Gastroesophageal sphincter (tissue), 4 donors: ENCODE measurements around the gene ZBTB8A. TPM values are rescaled to one million over a fixed set of nuclear protein-coding genes. Genes with fewer than 3 reads are reported as not detected.

Source experiments
- ATAC-seq: fragments of 150-250 bp; one replicate; pipeline ENCODE4 v1.9.1; 2016; ENCODE audit warnings: mild to moderate bottlenecking, moderate library complexity
- H3K27ac ChIP-seq, 4 donors: fragments of 200-600 bp; sonication (generic) in 3 of 4; 1 replicate in 3 of 4; 2 replicates in 1 of 4; pipeline ENCODE4 v1.5.1; 2016 to 2019
- H3K27me3 ChIP-seq: fragments of 200-600 bp; sonication (generic); one replicate; pipeline ENCODE4 v1.5.1; 2019
- H3K36me3 ChIP-seq, 2 donors: fragments of 200-600 bp; sonication (generic); one replicate each; pipeline ENCODE4 v1.5.1; 2019; ENCODE audit warnings: control low read depth in 1 of 2
- H3K4me1 ChIP-seq, 3 donors: fragments of 200-600 bp; sonication (generic); 1 replicate in 2 of 3; 2 replicates in 1 of 3; pipeline ENCODE4 v1.5.1; 2016 to 2019; ENCODE audit warnings: control low read depth in 2 of 3
- H3K4me3 ChIP-seq, 2 donors: fragments of 200-600 bp; sonication (generic); one replicate each; pipeline ENCODE4 v1.5.1; 2019; ENCODE audit warnings: mild to moderate bottlenecking in 1 of 2, moderate library complexity in 1 of 2
- H3K9me3 ChIP-seq, 3 donors: fragments of 200-600 bp; sonication (generic); one replicate each; pipeline ENCODE4 v1.5.1; 2017 to 2019; ENCODE audit warnings: control low read depth in 2 of 3
- EP300 ChIP-seq: sonication (generic); formaldehyde crosslinking; IDR thresholded peaks from one replicate; pipeline ENCODE4 v1.6.1; 2017; ENCODE audit warnings: antibody characterized with exemption, mild to moderate bottlenecking
- POLR2A ChIP-seq, 2 donors: fragments of 450-650 bp; IDR thresholded peaks; one replicate each; pipeline ENCODE4 v1.6.1; 2017; ENCODE audit warnings: antibody characterized with exemption in 2 of 2, mild to moderate bottlenecking in 2 of 2, moderate library complexity in 1 of 2
- POLR2AphosphoS5 ChIP-seq: sonication (generic); formaldehyde crosslinking; IDR thresholded peaks from one replicate; pipeline ENCODE4 v1.6.1; 2017; ENCODE audit warnings: antibody characterized with exemption
- whole genome bisulfite sequencing, 2 donors: methylation state at CpG; one replicate each; pipeline ENCODE4 v1.1.5; 2018; ENCODE audit warnings: low coverage in 1 of 2; 5-methylcytosine and 5-hydroxymethylcytosine counted together
- total RNA-seq, 4 donors: library from RNA; depleted of rRNA; stranded (reverse); fragments of >200 nt; gene quantifications; one replicate each; pipeline ENCODE4 v1.1.0, GENCODE V29; 2016
- TF ChIP-seq, protein P1 (sequence below), 4 experiments: fragments of 200-600 bp in 2 of 4; fragments of 450-650 bp in 2 of 4; sonication (generic) in 1 of 4; IDR thresholded peaks; one replicate each; pipeline ENCODE4 v1.5.1; 2017 to 2019; ENCODE audit warnings: antibody characterized with exemption in 4 of 4, mild to moderate bottlenecking in 2 of 4, moderate library complexity in 2 of 4

Gene ZBTB8A
- total RNA-seq, 4 donors from 2014 or later = 8.4 to 10.9 (median 9.0) TPM

- Histone ChIP-seq H3K27ac (no peak overlapping the region), H3K27me3 (no peaks in the 10 kb centered on the region), H3K9me3 (no peaks in the 10 kb centered on the region), H3K36me3 (peaks cover 0 to 47% of the 10 kb centered on the region in 2 donors), H3K4me3 (no peak overlapping the region), H3K4me1 (no peaks in the 10 kb centered on the region)
- WGBS, 2 donors = 79 to 90% methylated on average over 4 to 8 of the region's 17 CpGs
- ATAC-seq = no peak
- TF ChIP-seq, protein P1, sequence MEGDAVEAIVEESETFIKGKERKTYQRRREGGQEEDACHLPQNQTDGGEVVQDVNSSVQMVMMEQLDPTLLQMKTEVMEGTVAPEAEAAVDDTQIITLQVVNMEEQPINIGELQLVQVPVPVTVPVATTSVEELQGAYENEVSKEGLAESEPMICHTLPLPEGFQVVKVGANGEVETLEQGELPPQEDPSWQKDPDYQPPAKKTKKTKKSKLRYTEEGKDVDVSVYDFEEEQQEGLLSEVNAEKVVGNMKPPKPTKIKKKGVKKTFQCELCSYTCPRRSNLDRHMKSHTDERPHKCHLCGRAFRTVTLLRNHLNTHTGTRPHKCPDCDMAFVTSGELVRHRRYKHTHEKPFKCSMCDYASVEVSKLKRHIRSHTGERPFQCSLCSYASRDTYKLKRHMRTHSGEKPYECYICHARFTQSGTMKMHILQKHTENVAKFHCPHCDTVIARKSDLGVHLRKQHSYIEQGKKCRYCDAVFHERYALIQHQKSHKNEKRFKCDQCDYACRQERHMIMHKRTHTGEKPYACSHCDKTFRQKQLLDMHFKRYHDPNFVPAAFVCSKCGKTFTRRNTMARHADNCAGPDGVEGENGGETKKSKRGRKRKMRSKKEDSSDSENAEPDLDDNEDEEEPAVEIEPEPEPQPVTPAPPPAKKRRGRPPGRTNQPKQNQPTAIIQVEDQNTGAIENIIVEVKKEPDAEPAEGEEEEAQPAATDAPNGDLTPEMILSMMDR (IDR thresholded peaks at IDR 0.05) = no peak
- TF ChIP-seq POLR2A (IDR thresholded peaks at IDR 0.05) (no peak), POLR2AphosphoS5 (no peak), EP300 (no peak)
These were observed 66.6 kb downstream of the ZBTB8A start for GRCh38 chr1:32605711-32606424.

DNA sequence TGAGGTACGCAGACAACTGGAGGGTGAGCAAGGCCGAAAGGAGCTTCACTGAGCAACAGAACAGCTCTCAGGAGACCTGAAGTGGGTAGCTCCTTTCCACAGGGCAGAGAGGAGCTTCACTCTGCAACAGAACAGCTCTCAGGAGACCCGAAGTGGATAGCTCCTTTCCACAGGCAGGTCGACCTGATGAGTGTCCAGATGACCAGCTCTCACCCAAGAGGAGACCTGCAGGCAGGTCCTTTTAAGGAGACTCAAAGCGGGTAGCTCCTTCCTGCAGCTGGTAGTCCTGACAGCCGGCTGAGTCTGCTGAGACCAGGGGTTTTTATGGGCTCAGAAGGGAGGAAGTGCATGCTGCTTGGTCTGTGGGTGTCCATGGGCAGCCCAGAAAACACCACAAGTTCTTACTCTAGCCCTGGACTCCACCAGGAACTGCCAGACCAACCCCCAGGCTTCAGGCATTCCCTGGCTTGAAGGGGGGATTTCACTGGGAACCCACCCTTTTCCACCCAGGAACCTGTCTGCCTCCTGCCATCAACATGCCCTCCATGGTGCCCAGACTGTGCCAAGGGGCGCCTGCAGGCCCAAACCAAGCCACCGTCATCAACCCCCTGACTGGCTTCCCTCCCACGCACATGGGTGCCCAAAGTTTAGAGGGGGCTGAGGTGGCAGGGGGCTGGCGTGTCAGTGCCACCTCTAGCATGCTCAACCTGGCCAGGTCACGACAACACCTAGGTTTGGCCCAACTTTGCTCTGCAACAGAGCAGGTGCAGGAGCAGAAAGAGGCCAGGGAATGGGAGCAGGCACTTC lies 67.5 kb downstream of the ZBTB8A start:
- Histone ChIP-seq H3K9me3 (no peaks in the 10 kb centered on the region), H3K4me3 (no peak overlapping the region), H3K36me3 (peaks cover 0 to 39% of the 10 kb centered on the region in 2 donors), H3K27ac (no peak overlapping the region), H3K4me1 (peaks cover 0 to 4% (median 0%) of the 10 kb centered on the region in 3 donors), H3K27me3 (no peaks in the 10 kb centered on the region)
- WGBS, 2 donors = 57% methylated on average over 1 of the region's 11 CpGs; no CpG with 5 or more reads in 1 of the 2 donors
- no peak for ATAC-seq
- TF ChIP-seq EP300 (no peak), POLR2AphosphoS5 (no peak), POLR2A (IDR thresholded peaks at IDR 0.05) (no peak)
- TF ChIP-seq, protein P1 (IDR thresholded peaks at IDR 0.05) = no peak

GRCh38 chr1:32609180-32609579 lies 70.0 kb downstream of the ZBTB8A start:
- 80 to 85% methylated on average over 4 of the region's 4 CpGs for WGBS, 2 donors
- Histone ChIP-seq H3K9me3 (no peaks in the 10 kb centered on the region), H3K4me1 (peaks cover 0 to 15% (median 0%) of the 10 kb centered on the region in 3 donors), H3K4me3 (no peak overlapping the region), H3K36me3 (peaks cover 0 to 19% of the 10 kb centered on the region in 2 donors), H3K27me3 (no peaks in the 10 kb centered on the region), H3K27ac (no peak overlapping the region)
- ATAC-seq = no peak
- no peak for TF ChIP-seq EP300
- TF ChIP-seq POLR2A (IDR thresholded peaks at IDR 0.05) = no peak

- Histone ChIP-seq H3K9me3 (no peaks in the 10 kb centered on the region), H3K4me3 (peak overlapping the region; percentile 25 to 59), H3K36me3 (peaks cover 0 to 5% of the 10 kb centered on the region in 2 donors), H3K4me1 (peaks cover 0 to 15% (median 0%) of the 10 kb centered on the region in 3 donors), H3K27ac (peak overlapping the region in 2 of 4 donors; percentile 31 to 66), H3K27me3 (no peaks in the 10 kb centered on the region)
- 9 to 10% methylated on average over 10 to 12 of the region's 12 CpGs for WGBS, 2 donors
- no peak for TF ChIP-seq POLR2A (IDR thresholded peaks at IDR 0.05)
- TF ChIP-seq, protein P1 (IDR thresholded peaks at IDR 0.05) = no peak
- TF ChIP-seq POLR2AphosphoS5 = no peak
- peak; percentile 54 for ATAC-seq
These were observed 72.6 kb downstream of the ZBTB8A start for GRCh38 chr1:32611859-32612188.

GRCh38 chr1:32612189-32612881 lies 73.1 kb downstream of the ZBTB8A start:
- H3K9me3 ChIP-seq = no peaks in the 10 kb centered on the region
- H3K4me1 ChIP-seq = peaks cover 0 to 15% (median 0%) of the 10 kb centered on the region in 3 donors
- H3K4me3 ChIP-seq = peak overlapping the region; percentile 25 to 59
- WGBS, 2 donors = 0 to 23% methylated on average over 2 to 5 of the region's 35 CpGs
- no peaks in the 10 kb centered on the region for H3K27me3 ChIP-seq
- ATAC-seq = peak; percentile 99
- no peaks in the 10 kb centered on the region for H3K36me3 ChIP-seq
- TF ChIP-seq POLR2A (IDR thresholded peaks at IDR 0.05) (peak in 1 of 2 donors; percentile 35), POLR2AphosphoS5 (peak; percentile 17), EP300 (no peak)
- TF ChIP-seq, protein P1 (IDR thresholded peaks at IDR 0.05) = peak in 3 of 4 experiments; percentile 48 to 62 (median 56)
- peak overlapping the region in 2 of 4 donors; percentile 31 to 66 for H3K27ac ChIP-seq
